ENCODE measurements around the gene PPTC7. TPM values are rescaled to one million over a fixed set of nuclear protein-coding genes. Genes with fewer than 3 reads are reported as not detected.
A peak's percentile ranks its signal among the peaks of the same experiment; 100 is the strongest.

PPTC7 gene
- total and polyA plus RNA-seq, 2 of the 13 experiments (the other 11 are each of a cell fraction or from before 2014, with no cell fraction given), result 4.8 to 12.3 TPM

DNA sequence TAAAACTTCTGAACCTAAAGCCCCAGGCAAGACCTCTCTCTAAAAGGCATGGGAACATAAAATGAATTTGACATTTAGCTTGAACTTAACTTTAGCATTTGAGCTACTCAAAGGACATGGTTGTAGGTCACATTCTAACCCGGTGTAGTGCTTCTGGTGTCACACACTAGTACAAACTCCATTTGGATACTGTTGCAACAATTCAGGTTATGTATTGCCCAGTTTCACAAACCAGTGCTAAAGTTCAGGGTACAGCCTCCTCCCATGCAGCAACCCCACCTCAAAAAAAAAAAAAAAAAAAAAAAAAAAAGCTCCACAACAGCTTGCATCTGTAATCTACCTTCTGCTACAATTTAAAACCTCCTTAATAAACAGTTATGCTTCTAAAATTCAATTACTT, 7.8 kb downstream of the PPTC7 start (continued):
- TF ChIP-seq GMEB1 (CRISPR knock-in tag; IDR thresholded peaks at IDR 0.05; ENCODE audit: borderline replicate concordance), result peak; percentile 28; the same call in 1 of the 2 replicates
- peak; percentile 79 for TF ChIP-seq THAP11 (CRISPR knock-in tag; IDR thresholded peaks at IDR 0.05)
- TF ChIP-seq REST (IDR thresholded peaks at IDR 0.05; ENCODE audit: borderline replicate concordance in 1 of 2, low read depth in 1 of 2, low read length in 2 of 2), result peak in 1 of 2 experiments; percentile 72; a peak in 2 of 4 replicates
- no peak for TF ChIP-seq ZFY (CRISPR knock-in tag; IDR thresholded peaks at IDR 0.05)
- no peak for TF ChIP-seq TAF1 (CRISPR knock-in tag; IDR thresholded peaks at IDR 0.05)
- TF ChIP-seq KDM1A (CRISPR knock-in tag; IDR thresholded peaks at IDR 0.05), result peak; percentile 69; the same call in 1 of the 2 replicates
- TF ChIP-seq TP53 (CRISPR knock-in tag; conservative IDR thresholded peaks at IDR 0.05), result no peak
- TF ChIP-seq RFXAP (CRISPR knock-in tag; IDR thresholded peaks at IDR 0.05; ENCODE audit: borderline replicate concordance), result 0 out of 2 replicates have a peak, but pooled peaks have one; percentile 51
- TF ChIP-seq, protein P1, sequence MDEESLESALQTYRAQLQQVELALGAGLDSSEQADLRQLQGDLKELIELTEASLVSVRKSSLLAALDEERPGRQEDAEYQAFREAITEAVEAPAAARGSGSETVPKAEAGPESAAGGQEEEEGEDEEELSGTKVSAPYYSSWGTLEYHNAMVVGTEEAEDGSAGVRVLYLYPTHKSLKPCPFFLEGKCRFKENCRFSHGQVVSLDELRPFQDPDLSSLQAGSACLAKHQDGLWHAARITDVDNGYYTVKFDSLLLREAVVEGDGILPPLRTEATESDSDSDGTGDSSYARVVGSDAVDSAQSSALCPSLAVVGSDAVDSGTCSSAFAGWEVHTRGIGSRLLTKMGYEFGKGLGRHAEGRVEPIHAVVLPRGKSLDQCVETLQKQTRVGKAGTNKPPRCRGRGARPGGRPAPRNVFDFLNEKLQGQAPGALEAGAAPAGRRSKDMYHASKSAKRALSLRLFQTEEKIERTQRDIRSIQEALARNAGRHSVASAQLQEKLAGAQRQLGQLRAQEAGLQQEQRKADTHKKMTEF (CRISPR knock-in tag; IDR thresholded peaks at IDR 0.05), result peak; percentile 73; the same call in 1 of the 2 replicates
- no peak for TF ChIP-seq CREB1 (IDR thresholded peaks at IDR 0.05)
- peak; percentile 62 for TF ChIP-seq CREB1 (CRISPR knock-in tag; IDR thresholded peaks at IDR 0.05)
- TF ChIP-seq KAT8 (CRISPR knock-in tag; IDR thresholded peaks at IDR 0.05), result peak; percentile 58; the same call in 1 of the 2 replicates
- TF ChIP-seq HMG20A (CRISPR knock-in tag; IDR thresholded peaks at IDR 0.05; ENCODE audit: borderline replicate concordance), result peak; percentile 70; the same call in 1 of the 2 replicates
- TF ChIP-seq KLF16 (CRISPR knock-in tag; IDR thresholded peaks at IDR 0.05), result peak in 1 of 2 experiments; percentile 79; a peak in 2 of 4 replicates
- TF ChIP-seq ZNF766 (CRISPR knock-in tag; IDR thresholded peaks at IDR 0.05; ENCODE audit: borderline replicate concordance), result no peak
- TF ChIP-seq ZNF281 (CRISPR knock-in tag; IDR thresholded peaks at IDR 0.05; ENCODE audit: borderline replicate concordance), result peak; percentile 65; the same call in 1 of the 2 replicates
- TF ChIP-seq NFRKB (IDR thresholded peaks at IDR 0.05), result no peak
- no peak for TF ChIP-seq ZNF235 (CRISPR knock-in tag; IDR thresholded peaks at IDR 0.05; ENCODE audit: borderline replicate concordance)
- no peak for TF ChIP-seq PCBP1 (IDR thresholded peaks at IDR 0.05; ENCODE audit: borderline replicate concordance, low read depth, low read length)
- TF ChIP-seq ZNF776 (CRISPR knock-in tag; IDR thresholded peaks at IDR 0.05), result no peak
- no peak for TF ChIP-seq ZNF33A (CRISPR knock-in tag; IDR thresholded peaks at IDR 0.05; ENCODE audit: borderline replicate concordance)
- TF ChIP-seq NCOR1 (IDR thresholded peaks at IDR 0.05; ENCODE audit: borderline replicate concordance, low read length), result peak; percentile 100
